PC-9 (cell line): ENCODE data around the gene SERTAD2.

Source experiments
- EZH2 ChIP-seq: fragments of 200-600 bp; sonication (generic); IDR thresholded peaks from 2 replicates; pipeline ENCODE4 v1.8.0; 2017; ENCODE audit warnings: antibody characterized with exemption, low read depth
- TF ChIP-seq, protein P1 (sequence below): fragments of 200-600 bp; sonication (generic); conservative IDR thresholded peaks from 2 replicates; pipeline ENCODE4 v1.6.1; 2017; ENCODE audit warnings: mixed run types, antibody characterized with exemption, mild to moderate bottlenecking, moderate library complexity

DNA sequence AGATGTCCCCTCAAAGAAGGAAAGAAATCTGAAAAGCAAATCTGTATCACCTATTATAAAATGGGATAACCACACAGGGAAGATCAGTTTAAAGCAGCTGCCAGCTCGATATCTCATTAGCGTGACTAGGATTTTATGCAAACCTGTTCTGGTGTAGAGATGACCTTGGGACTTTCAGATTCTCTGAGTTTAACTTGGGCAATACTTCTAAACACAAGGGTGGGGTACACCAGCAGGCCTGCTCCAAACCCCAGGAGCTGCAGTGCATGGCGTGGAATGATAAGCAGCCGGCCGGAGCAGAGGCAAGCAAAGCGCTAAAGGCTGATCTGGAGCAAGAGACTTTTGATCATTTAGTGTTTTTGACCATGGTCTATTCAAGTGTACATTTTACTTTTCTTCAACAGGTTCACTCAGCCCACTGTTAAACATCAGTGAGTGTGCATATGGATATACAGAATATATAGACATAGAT is 4.7 kb downstream of the SERTAD2 start:
- TF ChIP-seq, protein P1, sequence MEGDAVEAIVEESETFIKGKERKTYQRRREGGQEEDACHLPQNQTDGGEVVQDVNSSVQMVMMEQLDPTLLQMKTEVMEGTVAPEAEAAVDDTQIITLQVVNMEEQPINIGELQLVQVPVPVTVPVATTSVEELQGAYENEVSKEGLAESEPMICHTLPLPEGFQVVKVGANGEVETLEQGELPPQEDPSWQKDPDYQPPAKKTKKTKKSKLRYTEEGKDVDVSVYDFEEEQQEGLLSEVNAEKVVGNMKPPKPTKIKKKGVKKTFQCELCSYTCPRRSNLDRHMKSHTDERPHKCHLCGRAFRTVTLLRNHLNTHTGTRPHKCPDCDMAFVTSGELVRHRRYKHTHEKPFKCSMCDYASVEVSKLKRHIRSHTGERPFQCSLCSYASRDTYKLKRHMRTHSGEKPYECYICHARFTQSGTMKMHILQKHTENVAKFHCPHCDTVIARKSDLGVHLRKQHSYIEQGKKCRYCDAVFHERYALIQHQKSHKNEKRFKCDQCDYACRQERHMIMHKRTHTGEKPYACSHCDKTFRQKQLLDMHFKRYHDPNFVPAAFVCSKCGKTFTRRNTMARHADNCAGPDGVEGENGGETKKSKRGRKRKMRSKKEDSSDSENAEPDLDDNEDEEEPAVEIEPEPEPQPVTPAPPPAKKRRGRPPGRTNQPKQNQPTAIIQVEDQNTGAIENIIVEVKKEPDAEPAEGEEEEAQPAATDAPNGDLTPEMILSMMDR, result no peak
- no peak for TF ChIP-seq EZH2
